Cardiac muscle cell (in vitro differentiated cells and primary cell): ENCODE measurements around the gene TAF11L2. TPM values are rescaled to one million over a fixed set of nuclear protein-coding genes. Genes with fewer than 3 reads are reported as not detected.
"Not testable (repeated sequence)": the region's sequence is repeated elsewhere in the genome, so short reads cannot be mapped to it uniquely, and the experiment has no call there.

Experiments
- DNase-seq, 2 donors: peaks; one replicate each; pipeline versions ENCODE4 v3.0.0 to v3.0.0-alpha.2; 2010 to 2017; ENCODE audit warnings: low read depth in 1 of 2, low spot score in 1 of 2
- H3K27ac ChIP-seq: fragments of 200-600 bp; sonication (generic); 2 replicates; pipeline ENCODE4 v1.5.1; 2016
- H3K27me3 ChIP-seq: fragments of 200-600 bp; sonication (generic); 2 replicates; pipeline ENCODE4 v1.6.0; 2016; ENCODE audit warnings: control low read depth
- H3K36me3 ChIP-seq: fragments of 200-600 bp; sonication (generic); 2 replicates; pipeline ENCODE4 v1.5.1; 2016; ENCODE audit warnings: control low read depth
- H3K4me1 ChIP-seq: fragments of 200-600 bp; sonication (generic); 2 replicates; pipeline ENCODE4 v1.8.1; 2017; ENCODE audit warnings: low read depth, mild to moderate bottlenecking, mixed run types
- H3K4me3 ChIP-seq: fragments of 200-600 bp; sonication (generic); 2 replicates; pipeline ENCODE4 v1.5.1; 2016; ENCODE audit warnings: mild to moderate bottlenecking
- H3K9me3 ChIP-seq: fragments of 200-600 bp; sonication (generic); 2 replicates; pipeline ENCODE4 v1.5.1; 2017; ENCODE audit warnings: low read depth, mild to moderate bottlenecking, control low read depth
- polyA plus RNA-seq: library from polyadenylated mRNA; unstranded; fragments of >200 nt; fragmentation: Nextera tagmentation; extraction: Ambion mirVana; gene quantifications from 2 replicates; pipeline ENCODE4 v1.2.1, GENCODE V29; 2016
- total RNA-seq: library from RNA; depleted of rRNA; stranded (reverse); fragments of >200 nt; gene quantifications from 2 replicates; pipeline ENCODE4 v1.2.3, GENCODE V29; 2016
- TF ChIP-seq, protein P1 (sequence below): IDR thresholded peaks from 2 replicates; pipeline ENCODE4 v1.5.1; 2012; ENCODE audit warnings: low read depth, mild to moderate bottlenecking, low read length

The TAF11L2 gene
- total and polyA plus RNA-seq, 2 experiments from 2014 or later, result not detected

DNA sequence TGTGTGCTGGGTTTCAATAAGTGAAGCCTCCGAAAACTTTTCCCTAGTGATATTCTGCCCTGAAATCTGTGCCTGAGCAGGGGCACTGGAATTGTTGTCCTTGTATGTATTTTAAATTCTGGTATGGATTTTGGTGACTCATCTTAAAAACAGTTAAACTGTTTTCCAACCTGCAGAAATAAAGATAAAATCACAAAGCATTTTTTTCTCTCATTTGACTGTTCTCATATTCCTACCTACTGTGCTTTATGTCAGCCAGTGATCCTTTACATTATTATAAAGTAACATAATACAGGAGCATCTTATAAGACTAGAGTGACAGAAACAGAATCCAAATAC is 10.9 kb upstream of the TAF11L2 start:
- Histone ChIP-seq H3K27me3 (peaks cover 4% of the 10 kb centered on the region), H3K4me3 (no peak overlapping the region), H3K9me3 (no peaks in the 10 kb centered on the region), H3K36me3 (no peaks in the 10 kb centered on the region), H3K27ac (no peak overlapping the region), H3K4me1 (no peaks in the 10 kb centered on the region)
- TF ChIP-seq, protein P1, sequence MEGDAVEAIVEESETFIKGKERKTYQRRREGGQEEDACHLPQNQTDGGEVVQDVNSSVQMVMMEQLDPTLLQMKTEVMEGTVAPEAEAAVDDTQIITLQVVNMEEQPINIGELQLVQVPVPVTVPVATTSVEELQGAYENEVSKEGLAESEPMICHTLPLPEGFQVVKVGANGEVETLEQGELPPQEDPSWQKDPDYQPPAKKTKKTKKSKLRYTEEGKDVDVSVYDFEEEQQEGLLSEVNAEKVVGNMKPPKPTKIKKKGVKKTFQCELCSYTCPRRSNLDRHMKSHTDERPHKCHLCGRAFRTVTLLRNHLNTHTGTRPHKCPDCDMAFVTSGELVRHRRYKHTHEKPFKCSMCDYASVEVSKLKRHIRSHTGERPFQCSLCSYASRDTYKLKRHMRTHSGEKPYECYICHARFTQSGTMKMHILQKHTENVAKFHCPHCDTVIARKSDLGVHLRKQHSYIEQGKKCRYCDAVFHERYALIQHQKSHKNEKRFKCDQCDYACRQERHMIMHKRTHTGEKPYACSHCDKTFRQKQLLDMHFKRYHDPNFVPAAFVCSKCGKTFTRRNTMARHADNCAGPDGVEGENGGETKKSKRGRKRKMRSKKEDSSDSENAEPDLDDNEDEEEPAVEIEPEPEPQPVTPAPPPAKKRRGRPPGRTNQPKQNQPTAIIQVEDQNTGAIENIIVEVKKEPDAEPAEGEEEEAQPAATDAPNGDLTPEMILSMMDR, result no peak
- no peak for DNase-seq

DNA sequence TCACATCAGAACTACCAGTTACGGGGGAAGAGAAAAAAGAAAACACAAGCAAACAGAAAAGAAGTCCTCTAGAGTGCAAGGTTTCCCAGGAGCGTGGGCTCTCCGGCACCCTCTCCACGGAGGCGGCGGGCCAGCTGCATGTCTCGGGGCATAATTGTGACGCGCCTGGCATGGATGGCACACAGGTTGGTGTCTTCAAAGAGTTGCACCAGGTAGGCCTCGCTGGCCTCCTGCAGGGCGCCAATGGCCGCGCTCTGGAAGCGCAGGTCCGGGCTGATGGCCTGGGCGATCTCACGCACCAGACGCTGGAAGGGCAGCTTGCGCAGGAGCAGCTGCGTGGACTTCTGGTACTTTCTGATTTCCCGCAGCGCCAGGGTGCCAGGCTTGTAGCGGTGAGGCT is 6.8 kb upstream of the TAF11L2 start:
- H3K27me3 ChIP-seq, H3K4me3 ChIP-seq, H3K4me1 ChIP-seq, DNase-seq, H3K27ac ChIP-seq, H3K36me3 ChIP-seq, H3K9me3 ChIP-seq: not testable (repeated sequence)

DNA sequence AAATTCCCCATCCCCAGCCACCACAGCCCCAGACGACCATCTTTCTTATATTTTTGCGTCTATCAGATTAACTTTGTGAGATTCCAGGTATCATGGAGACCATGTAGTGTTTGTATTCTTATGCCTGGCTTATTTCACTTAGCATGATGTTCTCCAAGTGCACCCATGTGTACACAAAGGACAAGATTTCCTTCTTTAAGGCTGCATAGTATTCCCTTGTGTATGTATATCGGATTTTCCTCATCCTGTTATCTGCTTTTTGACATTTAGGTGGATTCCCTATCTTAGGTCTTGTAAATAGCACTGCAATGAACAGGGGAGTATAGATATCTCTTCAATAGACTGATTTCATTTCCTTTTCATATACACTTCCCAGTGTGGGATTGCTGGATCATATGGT is 5.3 kb upstream of the TAF11L2 start:
- Histone ChIP-seq H3K4me3 (no peak overlapping the region), H3K36me3 (no peaks in the 10 kb centered on the region), H3K27ac (no peak overlapping the region), H3K9me3 (no peaks in the 10 kb centered on the region), H3K27me3 (peaks cover 4% of the 10 kb centered on the region), H3K4me1 (no peaks in the 10 kb centered on the region)
- no peak for DNase-seq
- TF ChIP-seq, protein P1, result no peak

DNA sequence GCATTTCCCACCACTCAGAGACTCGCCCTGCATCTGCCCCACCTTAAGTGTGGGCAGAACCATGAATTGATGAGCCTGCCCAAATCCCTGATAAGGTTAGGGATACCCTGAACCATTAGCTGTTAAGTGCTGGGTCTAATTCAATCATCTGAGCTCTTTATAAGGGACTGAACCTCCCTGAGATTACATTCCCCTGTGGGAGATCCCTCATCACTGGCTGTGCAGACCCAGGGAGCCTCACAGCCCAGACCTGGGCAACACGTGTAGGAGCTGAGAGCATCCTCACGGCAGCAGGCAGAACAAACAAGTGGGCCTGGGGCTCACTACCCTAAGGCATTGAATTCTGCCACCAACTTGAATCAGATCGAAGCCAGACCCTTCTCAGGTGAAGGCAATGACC is 585 bp upstream of the TAF11L2 start:
- DNase-seq, result no peak
- Histone ChIP-seq H3K4me3 (no peak overlapping the region), H3K27ac (no peak overlapping the region), H3K4me1 (no peaks in the 10 kb centered on the region), H3K36me3 (no peaks in the 10 kb centered on the region), H3K27me3 (no peaks in the 10 kb centered on the region), H3K9me3 (no peaks in the 10 kb centered on the region)
- TF ChIP-seq, protein P1, result no peak

DNA sequence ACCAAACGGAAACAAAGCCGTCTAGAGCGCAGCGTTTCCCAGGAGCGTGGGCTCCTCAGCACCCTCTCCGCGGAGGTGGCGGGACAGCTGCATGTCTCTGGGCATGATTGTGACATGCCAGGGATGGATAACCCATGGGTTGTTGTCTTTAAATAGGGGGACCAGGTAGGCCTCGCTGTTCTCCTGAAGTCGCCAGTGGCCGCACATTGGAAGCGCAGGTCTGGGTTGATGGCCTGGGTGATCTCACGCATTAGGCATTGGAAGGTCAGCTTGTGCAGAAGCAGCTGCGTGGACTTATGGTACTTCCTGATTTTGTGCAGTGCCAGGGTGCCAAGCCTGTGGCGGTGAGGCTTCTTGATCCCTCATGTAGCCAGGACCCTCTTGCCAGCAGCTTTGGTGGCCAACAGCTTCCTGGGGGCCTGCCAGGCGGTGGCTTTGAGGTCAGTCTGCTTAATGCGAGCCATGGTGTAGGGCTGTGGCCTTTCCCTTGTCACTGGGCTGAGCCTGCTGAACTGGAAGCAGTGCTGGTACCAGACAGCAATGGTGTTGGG is 13.8 kb downstream of the TAF11L2 start:
- Histone ChIP-seq H3K27me3 (no peaks in the 10 kb centered on the region), H3K36me3 (no peaks in the 10 kb centered on the region), H3K4me1 (no peaks in the 10 kb centered on the region), H3K9me3 (no peaks in the 10 kb centered on the region), H3K27ac (no peak overlapping the region), H3K4me3 (no peak overlapping the region)
- TF ChIP-seq, protein P1, result no peak
- DNase-seq, result no peak

DNA sequence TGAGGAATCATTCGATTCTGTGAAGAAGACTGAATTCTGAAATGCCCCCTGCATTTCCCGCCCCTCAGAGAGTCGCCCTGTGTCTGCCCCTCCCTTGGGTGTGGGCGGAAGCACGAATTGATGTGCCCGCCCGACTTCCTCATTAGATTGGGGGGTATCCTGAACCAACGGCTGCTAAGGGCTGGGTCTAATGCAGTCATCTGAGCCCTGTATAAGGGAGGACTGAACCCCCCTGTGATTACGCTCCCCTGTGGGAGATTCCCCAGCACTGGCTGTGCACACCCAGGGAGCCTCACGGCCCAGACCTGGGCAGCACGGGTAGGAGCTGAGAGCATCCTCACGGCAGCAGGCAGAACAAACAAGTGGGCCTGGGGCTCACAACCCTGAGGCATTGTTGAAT is 19.5 kb downstream of the TAF11L2 start:
- not testable (repeated sequence) for DNase-seq, H3K27me3 ChIP-seq, H3K36me3 ChIP-seq, H3K4me1 ChIP-seq, H3K27ac ChIP-seq, H3K9me3 ChIP-seq, H3K4me3 ChIP-seq

DNA sequence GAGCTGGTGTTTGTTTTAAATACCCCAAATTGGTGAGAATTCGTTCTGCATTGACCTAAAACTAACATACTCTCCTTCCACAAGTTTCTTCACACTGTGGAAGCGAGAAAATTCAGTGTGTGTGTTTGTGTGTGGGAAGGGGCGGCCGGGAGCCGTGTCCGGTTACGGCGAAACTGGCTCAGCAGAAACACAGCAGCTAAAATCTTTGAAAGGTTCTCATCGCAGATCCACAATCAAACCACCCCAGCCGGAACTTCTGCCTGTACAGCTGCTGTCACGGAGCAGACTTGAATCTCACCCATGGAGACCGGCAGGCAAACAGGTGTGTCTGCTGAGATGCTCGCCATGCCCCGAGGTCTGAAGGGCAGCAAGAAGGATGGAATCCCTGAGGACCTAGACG is 20.0 kb downstream of the TAF11L2 start, which contains the start of gene TAF11L3:
TSS of gene TAF11L3 (plus strand) at position 301 of the 400 bp plus-strand sequence.
- not testable (repeated sequence) for H3K27me3 ChIP-seq, H3K4me3 ChIP-seq, H3K27ac ChIP-seq, DNase-seq, H3K4me1 ChIP-seq, H3K9me3 ChIP-seq, H3K36me3 ChIP-seq

DNA sequence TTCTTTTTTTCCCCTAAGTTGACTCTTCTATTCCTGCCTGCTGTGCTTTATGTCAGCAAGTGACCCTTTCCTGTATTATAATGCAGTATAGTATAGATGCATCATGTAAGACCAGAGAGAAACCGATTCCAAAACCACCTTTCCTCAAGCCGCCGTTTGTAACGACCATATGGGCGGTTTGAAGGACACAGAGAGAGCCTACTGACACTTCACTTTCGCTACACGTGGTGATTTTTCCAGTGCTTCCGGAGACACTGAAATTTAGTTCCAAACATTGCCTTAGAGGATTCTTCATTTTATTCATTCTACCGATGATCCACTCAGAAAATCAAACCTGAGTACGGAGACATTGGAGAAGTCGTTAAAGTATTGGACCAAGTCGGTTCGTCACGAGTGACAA is 21.5 kb downstream of the TAF11L2 start:
- H3K4me1 ChIP-seq, H3K36me3 ChIP-seq, DNase-seq, H3K27me3 ChIP-seq, H3K4me3 ChIP-seq, H3K27ac ChIP-seq, H3K9me3 ChIP-seq: not testable (repeated sequence)

DNA sequence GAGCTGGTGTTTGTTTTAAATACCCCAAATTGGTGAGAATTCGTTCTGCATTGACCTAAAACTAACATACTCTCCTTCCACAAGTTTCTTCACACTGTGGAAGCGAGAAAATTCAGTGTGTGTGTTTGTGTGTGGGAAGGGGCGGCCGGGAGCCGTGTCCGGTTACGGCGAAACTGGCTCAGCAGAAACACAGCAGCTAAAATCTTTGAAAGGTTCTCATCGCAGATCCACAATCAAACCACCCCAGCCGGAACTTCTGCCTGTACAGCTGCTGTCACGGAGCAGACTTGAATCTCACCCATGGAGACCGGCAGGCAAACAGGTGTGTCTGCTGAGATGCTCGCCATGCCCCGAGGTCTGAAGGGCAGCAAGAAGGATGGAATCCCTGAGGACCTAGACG is 23.5 kb downstream of the TAF11L2 start, which contains the start of gene TAF11L4:
TSS of gene TAF11L4 (plus strand) at position 301 of the 400 bp plus-strand sequence.
- DNase-seq, H3K27ac ChIP-seq, H3K36me3 ChIP-seq, H3K4me3 ChIP-seq, H3K9me3 ChIP-seq, H3K4me1 ChIP-seq, H3K27me3 ChIP-seq: not testable (repeated sequence)

DNA sequence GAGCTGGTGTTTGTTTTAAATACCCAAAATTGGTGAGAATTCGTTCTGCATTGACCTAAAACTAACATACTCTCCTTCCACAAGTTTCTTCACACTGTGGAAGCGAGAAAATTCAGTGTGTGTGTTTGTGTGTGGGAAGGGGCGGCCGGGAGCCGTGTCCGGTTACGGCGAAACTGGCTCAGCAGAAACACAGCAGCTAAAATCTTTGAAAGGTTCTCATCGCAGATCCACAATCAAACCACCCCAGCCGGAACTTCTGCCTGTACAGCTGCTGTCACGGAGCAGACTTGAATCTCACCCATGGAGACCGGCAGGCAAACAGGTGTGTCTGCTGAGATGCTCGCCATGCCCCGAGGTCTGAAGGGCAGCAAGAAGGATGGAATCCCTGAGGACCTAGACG is 26.9 kb downstream of the TAF11L2 start, which contains the start of gene TAF11L5:
TSS of gene TAF11L5 (plus strand) at position 301 of the 400 bp plus-strand sequence.
- not testable (repeated sequence) for H3K36me3 ChIP-seq, H3K4me3 ChIP-seq, H3K27ac ChIP-seq, H3K27me3 ChIP-seq, H3K9me3 ChIP-seq, H3K4me1 ChIP-seq, DNase-seq
